ENCODE data around the gene PCGF1. TPM values are rescaled to one million over a fixed set of nuclear protein-coding genes. Genes with fewer than 3 reads are reported as not detected.

Gene PCGF1
- total and polyA plus RNA-seq, 2 of the 13 experiments (the other 11 are each of a cell fraction or from before 2014, with no cell fraction given), result 20.4 to 22.6 TPM

- TF ChIP-seq ZNF101 (CRISPR knock-in tag; IDR thresholded peaks at IDR 0.05; ENCODE audit: borderline replicate concordance, low read depth) (0 out of 2 replicates have a peak, but pooled peaks have one; percentile 17), ZNF782 (CRISPR knock-in tag; IDR thresholded peaks at IDR 0.05; ENCODE audit: borderline replicate concordance) (no peak; the same call in 1 of the 2 replicates), ZUFSP (CRISPR knock-in tag; IDR thresholded peaks at IDR 0.05; ENCODE audit: borderline replicate concordance) (no peak), ZSCAN9 (CRISPR knock-in tag; IDR thresholded peaks at IDR 0.05; ENCODE audit: borderline replicate concordance) (no peak), HNF1A (IDR thresholded peaks at IDR 0.05; ENCODE audit: low read depth) (no peak), HNF1A (CRISPR knock-in tag; IDR thresholded peaks at IDR 0.05; ENCODE audit: borderline replicate concordance) (peak; percentile 42; the same call in 1 of the 2 replicates), ZBTB14 (CRISPR knock-in tag; IDR thresholded peaks at IDR 0.05) (no peak; the same call in 1 of the 2 replicates), HDAC2 (CRISPR knock-in tag; IDR thresholded peaks at IDR 0.05) (peak; percentile 8), POLR2AphosphoS2 (IDR thresholded peaks at IDR 0.05; ENCODE audit: low read depth, low read length) (no peak), ZBTB34 (CRISPR knock-in tag; IDR thresholded peaks at IDR 0.05) (peak; percentile 45; the same call in 1 of the 2 replicates), ZNF503 (CRISPR knock-in tag; IDR thresholded peaks at IDR 0.05) (0 out of 2 replicates have a peak, but pooled peaks have one; percentile 55), ZNF572 (CRISPR knock-in tag; IDR thresholded peaks at IDR 0.05) (peak; percentile 98)
These were observed 4.6 kb downstream of the PCGF1 start (continued) for GRCh38 chr2:74502720-74503505.
